WTC11 (cell line): ENCODE measurements around the gene RXRA. TPM values are rescaled to one million over a fixed set of nuclear protein-coding genes. Genes with fewer than 3 reads are reported as not detected.
"Not testable (repeated sequence)": the region's sequence is repeated elsewhere in the genome, so short reads cannot be mapped to it uniquely, and the experiment has no call there.

Experiments
- ATAC-seq: fragments of 200-7000 bp; cut with Tn5 transposase; 2 replicates; pipeline ENCODE4 v1.10.0; 2021; ENCODE audit warnings: mild to moderate bottlenecking, moderate library complexity
- CTCF ChIA-PET: fragments of 300-600 bp; sonication (Branson Sonifier 250); formaldehyde crosslinking; loops from one replicate; lab custom pipeline; 2021; ENCODE audit warnings: antibody characterized with exemption; lab: Charles Lee
- POLR2A ChIA-PET: fragments of 350-600 bp; sonication (Branson Sonifier 250); formaldehyde crosslinking; loops from one replicate; lab custom pipeline; 2021; ENCODE audit warnings: antibody characterized with exemption; lab: Charles Lee
- DNase-seq: peaks from one replicate; pipeline ENCODE4 v3.0.0; 2021; ENCODE audit warnings: low spot score
- H3K27ac Mint-ChIP-seq: 2 replicates; pipeline ENCODE4 v1.8.0; 2021; ENCODE audit warnings: mixed read lengths
- H3K27me3 Mint-ChIP-seq: 2 replicates; pipeline ENCODE4 v1.8.0; 2021; ENCODE audit warnings: low read depth, mild to moderate bottlenecking, moderate library complexity, mixed read lengths
- H3K36me3 Mint-ChIP-seq: 2 replicates; pipeline ENCODE4 v1.8.0; 2021; ENCODE audit warnings: mixed read lengths
- H3K4me1 Mint-ChIP-seq: 2 replicates; pipeline ENCODE4 v1.8.0; 2022; ENCODE audit warnings: mixed read lengths
- H3K4me3 Mint-ChIP-seq: 2 replicates; pipeline ENCODE4 v1.8.0; 2021; ENCODE audit warnings: mild to moderate bottlenecking, moderate library complexity, mixed read lengths
- H3K9me3 Mint-ChIP-seq: 2 replicates; pipeline ENCODE4 v1.8.0; 2021; ENCODE audit warnings: mixed read lengths
- ATF1 ChIP-seq: sonication (generic); formaldehyde crosslinking; IDR thresholded peaks from 2 replicates; pipeline ENCODE4 v1.8.1; 2023; ENCODE audit warnings: mild to moderate bottlenecking, moderate library complexity, missing genetic modification reagents
- CBFB ChIP-seq: sonication (generic); formaldehyde crosslinking; IDR thresholded peaks from 2 replicates; pipeline ENCODE4 v1.8.1; 2022; ENCODE audit warnings: mild to moderate bottlenecking, low read depth, missing genetic modification reagents
- CREB1 ChIP-seq: sonication (generic); formaldehyde crosslinking; IDR thresholded peaks from 2 replicates; pipeline ENCODE4 v1.8.0; 2023; ENCODE audit warnings: mild to moderate bottlenecking, missing genetic modification reagents
- CREM ChIP-seq: sonication (generic); formaldehyde crosslinking; IDR thresholded peaks from 2 replicates; pipeline ENCODE4 v1.8.1; 2022; ENCODE audit warnings: mild to moderate bottlenecking, missing genetic modification reagents, moderate library complexity
- EMX1 ChIP-seq: fragments of 250-450 bp; sonication (Bioruptor Pico); IDR thresholded peaks from 2 replicates; pipeline ENCODE4 v1.8.0; 2021; ENCODE audit warnings: mild to moderate bottlenecking
- ETV6 ChIP-seq: sonication (generic); formaldehyde crosslinking; IDR thresholded peaks from 2 replicates; pipeline ENCODE4 v1.8.1; 2022; ENCODE audit warnings: mild to moderate bottlenecking, missing genetic modification reagents
- FOXJ3 ChIP-seq: sonication (generic); formaldehyde crosslinking; IDR thresholded peaks from 2 replicates; pipeline ENCODE4 v1.9.0; 2021; ENCODE audit warnings: missing genetic modification reagents, mild to moderate bottlenecking, borderline replicate concordance
- HMGXB4 ChIP-seq: sonication (generic); formaldehyde crosslinking; IDR thresholded peaks from 2 replicates; pipeline ENCODE4 v1.8.1; 2023; ENCODE audit warnings: mild to moderate bottlenecking, moderate library complexity, missing genetic modification reagents
- IRF1 ChIP-seq: sonication (generic); formaldehyde crosslinking; IDR thresholded peaks from 2 replicates; pipeline ENCODE4 v1.8.0; 2023; ENCODE audit warnings: missing genetic modification reagents
- MLX ChIP-seq: sonication (generic); formaldehyde crosslinking; IDR thresholded peaks from 2 replicates; pipeline ENCODE4 v1.8.1; 2023; ENCODE audit warnings: mild to moderate bottlenecking, missing genetic modification reagents, moderate library complexity
- PREB ChIP-seq: sonication (generic); formaldehyde crosslinking; IDR thresholded peaks from 2 replicates; pipeline ENCODE4 v1.8.1; 2022; ENCODE audit warnings: mild to moderate bottlenecking, missing genetic modification reagents, moderate library complexity, borderline replicate concordance
- RELA ChIP-seq: sonication (generic); formaldehyde crosslinking; IDR thresholded peaks from 2 replicates; pipeline ENCODE4 v1.8.1; 2022; ENCODE audit warnings: missing genetic modification reagents, mild to moderate bottlenecking, borderline replicate concordance
- SOX15 ChIP-seq: fragments of 250-450 bp; sonication (Bioruptor Pico); IDR thresholded peaks from 2 replicates; pipeline ENCODE4 v1.9.0; 2021; ENCODE audit warnings: mild to moderate bottlenecking
- ZNF219 ChIP-seq: sonication (generic); formaldehyde crosslinking; IDR thresholded peaks from 2 replicates; pipeline ENCODE4 v1.8.0; 2023; ENCODE audit warnings: missing genetic modification reagents, mild to moderate bottlenecking, borderline replicate concordance
- ZNF232 ChIP-seq: sonication (generic); formaldehyde crosslinking; IDR thresholded peaks from 2 replicates; pipeline ENCODE4 v1.8.0; 2022; ENCODE audit warnings: mild to moderate bottlenecking, missing genetic modification reagents
- ZNF263 ChIP-seq: sonication (generic); formaldehyde crosslinking; IDR thresholded peaks from 2 replicates; pipeline ENCODE4 v1.8.1; 2022; ENCODE audit warnings: low read depth, mild to moderate bottlenecking, moderate library complexity, missing genetic modification reagents
- ZNF416 ChIP-seq: fragments of 250-450 bp; sonication (Bioruptor Pico); IDR thresholded peaks from 2 replicates; pipeline ENCODE4 v1.9.0; 2021; ENCODE audit warnings: mild to moderate bottlenecking, inconsistent platforms
- total RNA-seq: library from RNA; stranded (reverse); gene quantifications from 3 replicates; pipeline ENCODE4 v1.2.3, GENCODE V29; 2021
- TF ChIP-seq, protein P1 (sequence below): sonication (generic); formaldehyde crosslinking; IDR thresholded peaks from 2 replicates; pipeline ENCODE4 v1.8.0; 2022; ENCODE audit warnings: mild to moderate bottlenecking, missing genetic modification reagents
- TF ChIP-seq, protein P2 (sequence below): sonication (generic); formaldehyde crosslinking; IDR thresholded peaks from 2 replicates; pipeline ENCODE4 v1.8.1; 2023; ENCODE audit warnings: mild to moderate bottlenecking, missing genetic modification reagents
- TF ChIP-seq, protein P3 (sequence below): sonication (generic); formaldehyde crosslinking; IDR thresholded peaks from 2 replicates; pipeline ENCODE4 v1.8.0; 2023; ENCODE audit warnings: mild to moderate bottlenecking, missing genetic modification reagents

The RXRA gene
- total RNA-seq, 1 experiment from 2014 or later, result 27.5 TPM

DNA sequence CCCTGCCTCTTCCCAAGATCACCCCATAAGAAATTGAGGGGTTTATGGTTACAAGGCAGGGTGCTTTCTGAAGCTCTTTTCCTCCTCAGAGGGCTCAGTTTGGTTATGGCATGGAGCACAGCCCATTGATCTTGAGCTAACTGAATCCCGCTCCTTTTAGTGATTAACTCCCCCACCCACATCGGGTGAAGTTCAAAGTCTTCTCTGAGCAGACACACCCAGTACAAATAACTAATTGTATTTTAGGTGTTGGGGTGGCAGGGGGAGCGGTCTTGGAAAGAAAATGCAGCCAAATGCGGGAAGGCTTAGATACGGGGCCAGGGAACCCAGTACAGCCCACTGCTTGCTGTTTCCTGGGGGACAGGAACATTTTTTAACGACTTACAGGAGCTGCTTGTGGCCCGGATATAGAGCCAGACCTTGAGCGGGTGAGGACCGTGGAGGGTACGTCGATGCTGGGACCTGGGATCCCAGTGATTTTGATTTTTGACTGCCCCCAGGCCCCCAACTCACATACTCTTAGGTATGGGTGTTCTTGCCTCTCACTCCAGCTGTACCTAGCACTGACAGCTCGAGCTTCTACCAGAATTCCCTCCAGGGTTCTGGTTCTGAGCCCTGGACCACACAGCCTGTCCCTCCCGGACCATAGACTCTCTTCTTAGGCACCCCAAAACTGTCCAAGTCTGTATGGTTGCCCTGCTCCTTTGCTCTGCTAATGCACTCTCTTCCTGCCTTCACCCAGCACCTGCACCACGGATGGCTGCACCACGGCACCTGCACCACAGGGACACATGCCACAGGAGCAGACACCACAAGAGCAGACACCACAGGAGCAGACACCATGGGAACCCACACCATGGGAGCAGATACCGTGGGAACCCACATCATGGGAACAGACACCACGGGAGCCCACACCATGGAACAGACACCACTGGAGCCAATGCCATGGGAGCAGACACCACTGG lies 18.3 kb upstream of the RXRA start:
- CTCF ChIA-PET, result no interaction called here
- H3K36me3 Mint-ChIP-seq, result peaks cover 3% of the 10 kb centered on the region; the same call in 1 of the 2 replicates
- DNase-seq, result no peak
- POLR2A ChIA-PET, result no interaction called here
- ATAC-seq, result no peak
- peaks cover 15% of the 10 kb centered on the region for H3K9me3 Mint-ChIP-seq
- H3K4me3 Mint-ChIP-seq, result no peak overlapping the region
- no peak overlapping the region for H3K27ac Mint-ChIP-seq
- no peaks in the 10 kb centered on the region for H3K4me1 Mint-ChIP-seq
- no peak for TF ChIP-seq ZNF232 (CRISPR knock-in tag)
- TF ChIP-seq, protein P1, sequence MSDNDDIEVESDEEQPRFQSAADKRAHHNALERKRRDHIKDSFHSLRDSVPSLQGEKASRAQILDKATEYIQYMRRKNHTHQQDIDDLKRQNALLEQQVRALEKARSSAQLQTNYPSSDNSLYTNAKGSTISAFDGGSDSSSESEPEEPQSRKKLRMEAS (CRISPR knock-in tag), result no peak
- TF ChIP-seq ATF1, result no peak
- no peak for TF ChIP-seq ETV6 (CRISPR knock-in tag)
- no peak for TF ChIP-seq PREB (CRISPR knock-in tag)
- no peak for TF ChIP-seq MLX (CRISPR knock-in tag)
- TF ChIP-seq CREB1 (CRISPR knock-in tag), result no peak
- TF ChIP-seq IRF1, result no peak
- TF ChIP-seq EMX1 (CRISPR knock-in tag), result no peak
- TF ChIP-seq, all 79 proteins: peak for 0
- H3K27me3 Mint-ChIP-seq, result no peaks in the 10 kb centered on the region

GRCh38 chr9:134308639-134309220 lies 17.5 kb upstream of the RXRA start:
- H3K36me3 Mint-ChIP-seq, ATAC-seq, H3K4me1 Mint-ChIP-seq, H3K27ac Mint-ChIP-seq, CTCF ChIA-PET, H3K4me3 Mint-ChIP-seq, POLR2A ChIA-PET, DNase-seq, H3K27me3 Mint-ChIP-seq: not testable (repeated sequence)
- peaks cover 15% of the 10 kb centered on the region for H3K9me3 Mint-ChIP-seq

DNA sequence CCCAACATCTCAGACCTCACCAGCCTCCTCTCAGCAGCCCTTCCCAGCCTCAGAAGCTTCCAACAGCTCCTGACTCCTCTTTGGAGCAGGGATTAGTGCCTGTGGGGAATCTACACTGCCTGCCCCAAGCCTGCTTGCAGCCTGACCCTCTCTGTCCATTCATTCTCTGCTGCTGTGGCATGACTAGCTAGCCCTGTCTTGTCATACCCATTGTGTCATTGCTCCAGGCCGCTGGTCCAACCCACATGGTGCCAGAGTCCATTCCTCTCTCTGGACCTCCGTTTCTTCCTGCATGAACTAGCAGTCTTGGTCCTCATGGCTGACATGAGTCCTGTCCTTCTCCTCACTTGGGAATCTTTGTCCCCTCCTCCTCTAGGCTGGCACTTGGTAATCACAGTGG lies 12.8 kb upstream of the RXRA start:
- no peaks in the 10 kb centered on the region for H3K4me1 Mint-ChIP-seq
- H3K4me3 Mint-ChIP-seq, result no peak overlapping the region
- ChIA-PET CTCF (no interaction called here), POLR2A (no interaction called here)
- no peaks in the 10 kb centered on the region for H3K27me3 Mint-ChIP-seq
- H3K27ac Mint-ChIP-seq, result peak overlapping the region; percentile 37; the same call in 1 of the 2 replicates
- peaks cover 3% of the 10 kb centered on the region; the same call in 1 of the 2 replicates for H3K36me3 Mint-ChIP-seq
- ATAC-seq, result no peak
- H3K9me3 Mint-ChIP-seq, result peaks cover 11% of the 10 kb centered on the region
- DNase-seq, result no peak
- TF ChIP-seq, protein P2, sequence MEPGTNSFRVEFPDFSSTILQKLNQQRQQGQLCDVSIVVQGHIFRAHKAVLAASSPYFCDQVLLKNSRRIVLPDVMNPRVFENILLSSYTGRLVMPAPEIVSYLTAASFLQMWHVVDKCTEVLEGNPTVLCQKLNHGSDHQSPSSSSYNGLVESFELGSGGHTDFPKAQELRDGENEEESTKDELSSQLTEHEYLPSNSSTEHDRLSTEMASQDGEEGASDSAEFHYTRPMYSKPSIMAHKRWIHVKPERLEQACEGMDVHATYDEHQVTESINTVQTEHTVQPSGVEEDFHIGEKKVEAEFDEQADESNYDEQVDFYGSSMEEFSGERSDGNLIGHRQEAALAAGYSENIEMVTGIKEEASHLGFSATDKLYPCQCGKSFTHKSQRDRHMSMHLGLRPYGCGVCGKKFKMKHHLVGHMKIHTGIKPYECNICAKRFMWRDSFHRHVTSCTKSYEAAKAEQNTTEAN, result no peak
- TF ChIP-seq PREB (CRISPR knock-in tag) (no peak), ZNF416 (no peak), RELA (CRISPR knock-in tag) (no peak), FOXJ3 (CRISPR knock-in tag) (no peak), ZNF219 (CRISPR knock-in tag) (no peak), CBFB (CRISPR knock-in tag) (no peak), CREM (CRISPR knock-in tag) (no peak), SOX15 (no peak), HMGXB4 (CRISPR knock-in tag) (no peak), ZNF263 (CRISPR knock-in tag) (no peak)
- TF ChIP-seq, protein P3, sequence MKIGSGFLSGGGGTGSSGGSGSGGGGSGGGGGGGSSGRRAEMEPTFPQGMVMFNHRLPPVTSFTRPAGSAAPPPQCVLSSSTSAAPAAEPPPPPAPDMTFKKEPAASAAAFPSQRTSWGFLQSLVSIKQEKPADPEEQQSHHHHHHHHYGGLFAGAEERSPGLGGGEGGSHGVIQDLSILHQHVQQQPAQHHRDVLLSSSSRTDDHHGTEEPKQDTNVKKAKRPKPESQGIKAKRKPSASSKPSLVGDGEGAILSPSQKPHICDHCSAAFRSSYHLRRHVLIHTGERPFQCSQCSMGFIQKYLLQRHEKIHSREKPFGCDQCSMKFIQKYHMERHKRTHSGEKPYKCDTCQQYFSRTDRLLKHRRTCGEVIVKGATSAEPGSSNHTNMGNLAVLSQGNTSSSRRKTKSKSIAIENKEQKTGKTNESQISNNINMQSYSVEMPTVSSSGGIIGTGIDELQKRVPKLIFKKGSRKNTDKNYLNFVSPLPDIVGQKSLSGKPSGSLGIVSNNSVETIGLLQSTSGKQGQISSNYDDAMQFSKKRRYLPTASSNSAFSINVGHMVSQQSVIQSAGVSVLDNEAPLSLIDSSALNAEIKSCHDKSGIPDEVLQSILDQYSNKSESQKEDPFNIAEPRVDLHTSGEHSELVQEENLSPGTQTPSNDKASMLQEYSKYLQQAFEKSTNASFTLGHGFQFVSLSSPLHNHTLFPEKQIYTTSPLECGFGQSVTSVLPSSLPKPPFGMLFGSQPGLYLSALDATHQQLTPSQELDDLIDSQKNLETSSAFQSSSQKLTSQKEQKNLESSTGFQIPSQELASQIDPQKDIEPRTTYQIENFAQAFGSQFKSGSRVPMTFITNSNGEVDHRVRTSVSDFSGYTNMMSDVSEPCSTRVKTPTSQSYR (CRISPR knock-in tag), result no peak
